ENCODE results near the gene CNPY4.

DNA sequence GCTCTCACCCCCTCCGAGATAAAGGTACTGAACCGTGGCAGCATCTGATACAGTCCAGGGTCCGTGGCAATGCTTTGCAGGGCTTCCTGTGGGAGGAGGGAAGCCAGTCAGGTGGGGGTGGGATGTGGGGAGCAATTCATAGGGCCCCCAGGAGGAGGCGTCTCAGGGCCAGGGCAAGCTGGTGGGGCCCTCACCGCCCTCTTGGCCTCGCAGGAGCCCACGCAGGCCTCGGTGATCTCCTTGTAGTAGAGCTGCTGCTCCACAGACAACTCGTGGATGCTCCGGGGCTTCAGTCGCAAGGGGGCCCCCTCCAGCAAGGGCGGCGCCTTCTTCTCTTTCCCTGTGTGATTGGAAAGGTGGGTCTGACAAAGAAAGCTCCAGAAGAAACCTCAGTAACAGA lies 7.5 kb upstream of the CNPY4 start:
- TF ChIP-seq, protein P1, sequence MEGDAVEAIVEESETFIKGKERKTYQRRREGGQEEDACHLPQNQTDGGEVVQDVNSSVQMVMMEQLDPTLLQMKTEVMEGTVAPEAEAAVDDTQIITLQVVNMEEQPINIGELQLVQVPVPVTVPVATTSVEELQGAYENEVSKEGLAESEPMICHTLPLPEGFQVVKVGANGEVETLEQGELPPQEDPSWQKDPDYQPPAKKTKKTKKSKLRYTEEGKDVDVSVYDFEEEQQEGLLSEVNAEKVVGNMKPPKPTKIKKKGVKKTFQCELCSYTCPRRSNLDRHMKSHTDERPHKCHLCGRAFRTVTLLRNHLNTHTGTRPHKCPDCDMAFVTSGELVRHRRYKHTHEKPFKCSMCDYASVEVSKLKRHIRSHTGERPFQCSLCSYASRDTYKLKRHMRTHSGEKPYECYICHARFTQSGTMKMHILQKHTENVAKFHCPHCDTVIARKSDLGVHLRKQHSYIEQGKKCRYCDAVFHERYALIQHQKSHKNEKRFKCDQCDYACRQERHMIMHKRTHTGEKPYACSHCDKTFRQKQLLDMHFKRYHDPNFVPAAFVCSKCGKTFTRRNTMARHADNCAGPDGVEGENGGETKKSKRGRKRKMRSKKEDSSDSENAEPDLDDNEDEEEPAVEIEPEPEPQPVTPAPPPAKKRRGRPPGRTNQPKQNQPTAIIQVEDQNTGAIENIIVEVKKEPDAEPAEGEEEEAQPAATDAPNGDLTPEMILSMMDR (IDR thresholded peaks at IDR 0.05; ENCODE audit: low read depth, low read length) = no peak
- TF ChIP-seq POLR2A (IDR thresholded peaks at IDR 0.05; ENCODE audit: extremely low read depth, insufficient read length) = no peak

Measured in NB4 (cell line).